Liver (tissue), 9 donors: ENCODE measurements around the gene CD36. TPM values are rescaled to one million over a fixed set of nuclear protein-coding genes. Genes with fewer than 3 reads are reported as not detected.
A peak's percentile ranks its signal among the peaks of the same experiment; 100 is the strongest.

Experiments used
- DNase-seq: peaks from one replicate; pipeline ENCODE4 v3.0.0-alpha.2; 2017; ENCODE audit warnings: low spot score
- H3K27ac ChIP-seq, 2 donors: one replicate each; pipeline ENCODE4 v1.7.0; 2013; ENCODE audit warnings: inconsistent platforms in 2 of 2, low read length in 2 of 2, control low read depth in 1 of 2, low read depth in 1 of 2, mild to moderate bottlenecking in 1 of 2
- H3K27me3 ChIP-seq, 4 donors: one replicate each; pipeline versions ENCODE4 v1.6.1 to v1.7.0; 2013; ENCODE audit warnings: low read length in 3 of 4, inconsistent platforms in 1 of 4, mild to moderate bottlenecking in 1 of 4, moderate library complexity in 1 of 4; ENCODE audit not compliant: control insufficient read depth in 4 of 4, insufficient read depth in 4 of 4
- H3K36me3 ChIP-seq, 4 donors: one replicate each; pipeline versions ENCODE4 v1.6.1 to v1.7.0; 2013; ENCODE audit warnings: low read length in 3 of 4, mild to moderate bottlenecking in 3 of 4, low read depth in 1 of 4, moderate library complexity in 1 of 4; ENCODE audit not compliant: control insufficient read depth in 4 of 4, insufficient read depth in 3 of 4
- H3K4me1 ChIP-seq, 4 donors: one replicate each; pipeline versions ENCODE4 v1.6.1 to v1.7.0; 2013; ENCODE audit warnings: low read length in 3 of 4, mild to moderate bottlenecking in 3 of 4, moderate library complexity in 1 of 4; ENCODE audit not compliant: control insufficient read depth in 4 of 4, insufficient read depth in 4 of 4
- H3K4me3 ChIP-seq, 3 donors: one replicate each; pipeline versions ENCODE4 v1.6.1 to v1.7.0; 2013; ENCODE audit warnings: low read length in 3 of 3, control low read depth in 1 of 3, low read depth in 1 of 3, mild to moderate bottlenecking in 1 of 3
- H3K9ac ChIP-seq, 2 donors: one replicate each; pipeline ENCODE4 v1.7.0; 2013; ENCODE audit warnings: low read length in 2 of 2, mild to moderate bottlenecking in 2 of 2, moderate library complexity in 2 of 2, control low read depth in 1 of 2, low read depth in 1 of 2
- H3K9me3 ChIP-seq, 4 donors: one replicate each; pipeline versions ENCODE4 v1.6.1 to v1.7.0; 2013; ENCODE audit warnings: low read length in 3 of 4; ENCODE audit not compliant: control insufficient read depth in 4 of 4
- CTCF ChIP-seq: fragments of 150-350 bp; IDR thresholded peaks from 2 replicates; pipeline ENCODE4 v1.5.1; 2017; ENCODE audit warnings: improper control_type of control experiment, low read depth, low read length; ENCODE audit not compliant: missing input control
- EGR1 ChIP-seq, 2 donors: IDR thresholded peaks; 2 replicates each; pipeline ENCODE4 v1.6.1; 2016 to 2018; ENCODE audit warnings: antibody characterized with exemption in 2 of 2, low read depth in 2 of 2
- FOXA1 ChIP-seq: IDR thresholded peaks from 2 replicates; pipeline ENCODE4 v1.6.1; 2016; ENCODE audit warnings: antibody characterized with exemption
- FOXA2 ChIP-seq: IDR thresholded peaks from 2 replicates; pipeline ENCODE4 v1.6.1; 2016; ENCODE audit warnings: antibody characterized with exemption
- GABPA ChIP-seq, 2 donors: IDR thresholded peaks in 1 of 2; conservative IDR thresholded peaks in 1 of 2; 2 replicates each; pipeline ENCODE4 v1.6.1; 2016; ENCODE audit warnings: antibody characterized with exemption in 2 of 2, mild to moderate bottlenecking in 1 of 2, moderate library complexity in 1 of 2
- HNF4G ChIP-seq: IDR thresholded peaks from 2 replicates; pipeline ENCODE4 v1.6.1; 2016; ENCODE audit warnings: antibody characterized with exemption
- JUND ChIP-seq, 2 donors: IDR thresholded peaks; 2 replicates each; pipeline ENCODE4 v1.6.1; 2016; ENCODE audit warnings: antibody characterized with exemption in 2 of 2
- MAX ChIP-seq: IDR thresholded peaks from 2 replicates; pipeline ENCODE4 v1.6.1; 2016; ENCODE audit warnings: antibody characterized with exemption
- NR2F2 ChIP-seq: IDR thresholded peaks from 2 replicates; pipeline ENCODE4 v1.6.1; 2016; ENCODE audit warnings: antibody characterized with exemption
- RAD21 ChIP-seq, 2 donors: IDR thresholded peaks; 2 replicates each; pipeline ENCODE4 v1.6.1; 2016; ENCODE audit warnings: antibody characterized with exemption in 2 of 2, mild to moderate bottlenecking in 2 of 2
- RXRA ChIP-seq, 2 donors: IDR thresholded peaks; 2 replicates each; pipeline ENCODE4 v1.6.1; 2017 to 2018; ENCODE audit warnings: antibody characterized with exemption in 2 of 2, mild to moderate bottlenecking in 1 of 2
- SP1 ChIP-seq: IDR thresholded peaks from 2 replicates; pipeline ENCODE4 v1.6.1; 2018; ENCODE audit warnings: antibody characterized with exemption, mild to moderate bottlenecking
- YY1 ChIP-seq: IDR thresholded peaks from 2 replicates; pipeline ENCODE4 v1.6.1; 2016; ENCODE audit warnings: antibody characterized with exemption, mild to moderate bottlenecking
- ZBTB33 ChIP-seq: IDR thresholded peaks from 2 replicates; pipeline ENCODE4 v1.6.1; 2016; ENCODE audit warnings: antibody characterized with exemption
- WGBS: extraction: QIAGEN DNeasy Blood & Tissue Kit; methylation state at CpG from one replicate; pipeline ENCODE4 v1.1.7; 2013; 5-methylcytosine and 5-hydroxymethylcytosine counted together
- polyA plus RNA-seq, 2 donors: library from polyadenylated mRNA; stranded (reverse) in 1 of 2; unstranded in 1 of 2; fragments of 200-250 nt in 1 of 2; fragments of >200 nt in 1 of 2; fragmentation: Nextera tagmentation in 1 of 2; extraction: Ambion mirVana in 1 of 2; gene quantifications; one replicate each; pipeline versions ENCODE4 v1.2.1 to v1.2.3, GENCODE V29; 2013 to 2015
- total RNA-seq, 2 donors: library from RNA; depleted of rRNA; stranded (reverse); fragments of >200 nt; gene quantifications; one replicate each; pipeline ENCODE4 v1.2.3, GENCODE V29; 2014
- TF ChIP-seq, protein P1 (sequence below): IDR thresholded peaks from 2 replicates; pipeline ENCODE4 v1.6.1; 2016; ENCODE audit warnings: antibody characterized with exemption, mild to moderate bottlenecking
- donor health status: healthy.
- donor health status: healthy.
- donor health status: healthy.
- donor health status: healthy.
- donor health status: healthy.

The CD36 gene
- 100 to 1,000 TPM in 1 of 2 donors, 10 to 100 TPM in 1; 68.9 to 597 TPM for total RNA-seq
- polyA plus RNA-seq = 10 to 100 TPM; 21.6 to 40.1 TPM

DNA sequence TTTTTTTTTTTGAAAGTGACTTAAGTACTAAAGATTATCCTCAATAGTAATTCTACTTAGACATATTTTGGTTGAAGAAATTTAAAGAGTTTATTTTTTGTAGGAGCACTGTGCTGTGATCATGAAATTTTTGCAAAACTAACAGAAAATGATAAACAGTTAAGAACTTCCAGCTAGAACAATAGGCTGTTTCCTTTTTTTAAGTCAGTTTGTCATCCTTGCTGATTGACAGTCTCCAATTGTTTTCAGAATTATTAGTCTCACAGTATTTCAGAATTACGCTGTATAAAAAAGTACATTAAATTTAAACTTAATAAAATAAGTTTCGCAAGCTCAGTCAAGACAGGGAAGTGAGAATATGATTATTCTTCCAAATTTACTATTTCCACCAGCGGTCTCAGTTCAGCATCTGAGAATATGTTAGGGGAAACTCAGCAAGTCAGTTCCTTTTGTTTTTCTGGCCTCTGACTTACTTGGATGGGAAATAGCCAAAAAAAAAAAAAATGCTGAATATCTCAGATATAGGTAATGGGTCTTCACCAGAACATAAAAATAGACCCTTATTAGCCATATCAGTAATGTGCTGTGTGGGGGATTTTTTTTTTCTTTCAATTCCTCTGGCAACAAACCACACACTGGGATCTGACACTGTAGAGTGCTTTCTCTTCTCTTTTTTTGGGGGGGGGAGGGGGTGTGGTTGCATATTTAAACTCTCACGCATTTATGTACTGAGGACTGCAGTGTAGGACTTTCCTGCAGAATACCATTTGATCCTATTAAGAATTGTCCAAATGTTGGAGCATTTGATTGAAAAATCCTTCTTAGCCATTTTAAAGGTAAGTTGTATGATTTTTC, at the start of gene CD36:
TSS of gene CD36 (plus strand) at position 732 of the 855 bp plus-strand sequence. CDS start 8,099 bp downstream, outside the sequence.
- Histone ChIP-seq H3K9ac (no peak within 1 kb of the TSS), H3K27ac (no peak within 1 kb of the TSS), H3K4me1 (peaks cover 0 to 18% (median 6%) of the 10 kb centered on the region in 4 donors), H3K36me3 (no peaks in the 10 kb centered on the region), H3K4me3 (no peak within 1 kb of the TSS), H3K9me3 (no peaks in the 10 kb centered on the region), H3K27me3 (no peaks in the 10 kb centered on the region)
- WGBS = 81% methylated on average over 4 of the region's 4 CpGs
- TF ChIP-seq SP1 = peak; percentile 7
- peak in 1 of 2 donors; percentile 14 for TF ChIP-seq RXRA (IDR thresholded peaks at IDR 0.05)
- no peak for TF ChIP-seq GABPA (IDR thresholded peaks at IDR 0.05 in 1 of 2, conservative IDR thresholded peaks at IDR 0.05 in 1 of 2)
- no peak for TF ChIP-seq ZBTB33
- TF ChIP-seq, protein P1, sequence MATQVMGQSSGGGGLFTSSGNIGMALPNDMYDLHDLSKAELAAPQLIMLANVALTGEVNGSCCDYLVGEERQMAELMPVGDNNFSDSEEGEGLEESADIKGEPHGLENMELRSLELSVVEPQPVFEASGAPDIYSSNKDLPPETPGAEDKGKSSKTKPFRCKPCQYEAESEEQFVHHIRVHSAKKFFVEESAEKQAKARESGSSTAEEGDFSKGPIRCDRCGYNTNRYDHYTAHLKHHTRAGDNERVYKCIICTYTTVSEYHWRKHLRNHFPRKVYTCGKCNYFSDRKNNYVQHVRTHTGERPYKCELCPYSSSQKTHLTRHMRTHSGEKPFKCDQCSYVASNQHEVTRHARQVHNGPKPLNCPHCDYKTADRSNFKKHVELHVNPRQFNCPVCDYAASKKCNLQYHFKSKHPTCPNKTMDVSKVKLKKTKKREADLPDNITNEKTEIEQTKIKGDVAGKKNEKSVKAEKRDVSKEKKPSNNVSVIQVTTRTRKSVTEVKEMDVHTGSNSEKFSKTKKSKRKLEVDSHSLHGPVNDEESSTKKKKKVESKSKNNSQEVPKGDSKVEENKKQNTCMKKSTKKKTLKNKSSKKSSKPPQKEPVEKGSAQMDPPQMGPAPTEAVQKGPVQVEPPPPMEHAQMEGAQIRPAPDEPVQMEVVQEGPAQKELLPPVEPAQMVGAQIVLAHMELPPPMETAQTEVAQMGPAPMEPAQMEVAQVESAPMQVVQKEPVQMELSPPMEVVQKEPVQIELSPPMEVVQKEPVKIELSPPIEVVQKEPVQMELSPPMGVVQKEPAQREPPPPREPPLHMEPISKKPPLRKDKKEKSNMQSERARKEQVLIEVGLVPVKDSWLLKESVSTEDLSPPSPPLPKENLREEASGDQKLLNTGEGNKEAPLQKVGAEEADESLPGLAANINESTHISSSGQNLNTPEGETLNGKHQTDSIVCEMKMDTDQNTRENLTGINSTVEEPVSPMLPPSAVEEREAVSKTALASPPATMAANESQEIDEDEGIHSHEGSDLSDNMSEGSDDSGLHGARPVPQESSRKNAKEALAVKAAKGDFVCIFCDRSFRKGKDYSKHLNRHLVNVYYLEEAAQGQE = no peak
- TF ChIP-seq JUND (IDR thresholded peaks at IDR 0.05) = no peak
- TF ChIP-seq CTCF = no peak
- no peak for TF ChIP-seq FOXA1
- no peak for TF ChIP-seq HNF4G
- TF ChIP-seq YY1 = no peak
- no peak for DNase-seq

DNA sequence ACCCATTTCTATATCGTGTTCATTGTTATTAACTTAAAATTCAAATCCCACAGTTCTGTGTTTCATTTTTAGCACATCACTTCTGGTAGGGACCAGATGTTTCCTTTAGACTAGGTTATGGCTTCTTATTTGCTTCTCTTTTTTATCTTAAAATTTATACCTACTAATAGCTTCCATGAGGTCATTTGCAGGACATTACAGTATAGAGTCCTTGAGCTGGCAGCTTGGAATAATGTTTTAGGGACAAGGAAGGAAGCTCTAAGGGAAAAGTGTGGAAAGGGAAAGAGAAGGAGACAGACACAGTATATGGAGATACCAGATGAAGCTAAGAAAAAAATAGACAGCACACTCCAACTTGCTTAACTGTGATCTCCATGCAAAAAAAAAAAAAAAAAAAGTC, 48.8 kb upstream of the CD36 start:
- Histone ChIP-seq H3K4me1 (no peaks in the 10 kb centered on the region), H3K27ac (no peak overlapping the region), H3K36me3 (no peaks in the 10 kb centered on the region), H3K9ac (no peak overlapping the region), H3K9me3 (no peaks in the 10 kb centered on the region), H3K4me3 (no peak overlapping the region), H3K27me3 (no peaks in the 10 kb centered on the region)
- TF ChIP-seq FOXA2 (no peak), NR2F2 (no peak), HNF4G (no peak), EGR1 (IDR thresholded peaks at IDR 0.05; ENCODE audit: low read depth in 2 of 2) (no peak), RAD21 (IDR thresholded peaks at IDR 0.05) (no peak), MAX (no peak), CTCF (no peak)
- DNase-seq = no peak
- 38% methylated on average over 1 of the region's 1 CpG for WGBS
